HepG2 (cell line): Measurements from ENCODE around the gene CNNM3. TPM values are rescaled to one million over a fixed set of nuclear protein-coding genes. Genes with fewer than 3 reads are reported as not detected.

Source experiments
- BCL6 ChIP-seq: IDR thresholded peaks from 2 replicates; pipeline ENCODE4 v1.6.1; 2016; ENCODE audit warnings: missing genetic modification reagents, missing compliant biosample characterization
- MATR3 ChIP-seq: sonication (generic); formaldehyde crosslinking; IDR thresholded peaks from 2 replicates; pipeline ENCODE4 v1.4.0; 2020; ENCODE audit warnings: missing genetic modification reagents
- PAWR ChIP-seq: sonication (generic); formaldehyde crosslinking; IDR thresholded peaks from 2 replicates; pipeline ENCODE4 v1.4.0; 2020; ENCODE audit warnings: missing genetic modification reagents, mild to moderate bottlenecking, borderline replicate concordance
- RAD51 ChIP-seq: fragments of 450-650 bp; IDR thresholded peaks from 2 replicates; pipeline ENCODE4 v1.6.1; 2016; ENCODE audit warnings: borderline replicate concordance
- TEAD3 ChIP-seq: optimal IDR thresholded peaks from 2 replicates; pipeline ENCODE3; 2016; ENCODE audit warnings: borderline replicate concordance
- TRIM24 ChIP-seq: sonication (generic); formaldehyde crosslinking; IDR thresholded peaks from 2 replicates; pipeline ENCODE4 v1.8.0; 2022; ENCODE audit warnings: mild to moderate bottlenecking, missing genetic modification reagents
- ZNF788 ChIP-seq: sonication (generic); formaldehyde crosslinking; IDR thresholded peaks from 2 replicates; pipeline ENCODE4 v1.5.0; 2020; ENCODE audit warnings: mild to moderate bottlenecking, missing genetic modification reagents, borderline replicate concordance
- ZNF850 ChIP-seq: sonication (generic); formaldehyde crosslinking; conservative IDR thresholded peaks from 2 replicates; pipeline ENCODE4 v1.9.0; 2021; ENCODE audit warnings: mild to moderate bottlenecking, missing genetic modification reagents
- polyA plus RNA-seq, 8 experiments: library from polyadenylated mRNA; depleted of rRNA in 3 of 8; stranded (reverse) in 7 of 8; unstranded in 1 of 8; fragments of >200 nt; fragmentation: Illumina TruSeq in 4 of 8; extraction: Trizol in 4 of 8; gene quantifications; 2 replicates each; pipeline versions ENCODE4 v1.2.1 to v1.2.3, GENCODE V29; 2011 to 2016; ENCODE audit warnings: low read depth in 4 of 8, missing spikeins in 1 of 8, mixed read lengths in 1 of 8; ENCODE audit not compliant: insufficient read depth in 1 of 8
- total RNA-seq, 5 experiments: library from RNA; depleted of rRNA; stranded (reverse); fragments of >200 nt; fragmentation: Illumina TruSeq; extraction: Trizol; gene quantifications; 2 replicates each; pipeline ENCODE4 v1.2.3, GENCODE V29; 2016; ENCODE audit warnings: low read depth in 1 of 5
- TF ChIP-seq, protein P1 (sequence below): sonication (generic); formaldehyde crosslinking; IDR thresholded peaks from 2 replicates; pipeline ENCODE4 v1.4.0; 2020; ENCODE audit warnings: missing genetic modification reagents
- TF ChIP-seq, protein P2 (sequence below): sonication (generic); formaldehyde crosslinking; IDR thresholded peaks from 2 replicates; pipeline ENCODE4 v1.5.0; 2020; ENCODE audit warnings: missing genetic modification reagents
- TF ChIP-seq, protein P3 (sequence below): sonication (generic); formaldehyde crosslinking; IDR thresholded peaks from 2 replicates; pipeline ENCODE4 v1.5.0; 2020; ENCODE audit warnings: missing genetic modification reagents
- TF ChIP-seq, protein P4 (sequence below): sonication (generic); formaldehyde crosslinking; IDR thresholded peaks from 2 replicates; pipeline ENCODE4 v1.9.0; 2021; ENCODE audit warnings: missing genetic modification reagents, mild to moderate bottlenecking, borderline replicate concordance
- TF ChIP-seq, protein P5 (sequence below): sonication (generic); formaldehyde crosslinking; IDR thresholded peaks from 2 replicates; pipeline ENCODE4 v1.8.0; 2022; ENCODE audit warnings: missing genetic modification reagents, low read depth, mild to moderate bottlenecking, borderline replicate concordance
- TF ChIP-seq, protein P6 (sequence below): sonication (generic); formaldehyde crosslinking; IDR thresholded peaks from 2 replicates; pipeline ENCODE4 v1.9.0; 2022; ENCODE audit warnings: low read depth, missing genetic modification reagents

Gene CNNM3
- total and polyA plus RNA-seq, 2 of the 13 experiments (the other 11 are each of a cell fraction or from before 2014, with no cell fraction given), result 21.2 to 27.9 TPM

DNA sequence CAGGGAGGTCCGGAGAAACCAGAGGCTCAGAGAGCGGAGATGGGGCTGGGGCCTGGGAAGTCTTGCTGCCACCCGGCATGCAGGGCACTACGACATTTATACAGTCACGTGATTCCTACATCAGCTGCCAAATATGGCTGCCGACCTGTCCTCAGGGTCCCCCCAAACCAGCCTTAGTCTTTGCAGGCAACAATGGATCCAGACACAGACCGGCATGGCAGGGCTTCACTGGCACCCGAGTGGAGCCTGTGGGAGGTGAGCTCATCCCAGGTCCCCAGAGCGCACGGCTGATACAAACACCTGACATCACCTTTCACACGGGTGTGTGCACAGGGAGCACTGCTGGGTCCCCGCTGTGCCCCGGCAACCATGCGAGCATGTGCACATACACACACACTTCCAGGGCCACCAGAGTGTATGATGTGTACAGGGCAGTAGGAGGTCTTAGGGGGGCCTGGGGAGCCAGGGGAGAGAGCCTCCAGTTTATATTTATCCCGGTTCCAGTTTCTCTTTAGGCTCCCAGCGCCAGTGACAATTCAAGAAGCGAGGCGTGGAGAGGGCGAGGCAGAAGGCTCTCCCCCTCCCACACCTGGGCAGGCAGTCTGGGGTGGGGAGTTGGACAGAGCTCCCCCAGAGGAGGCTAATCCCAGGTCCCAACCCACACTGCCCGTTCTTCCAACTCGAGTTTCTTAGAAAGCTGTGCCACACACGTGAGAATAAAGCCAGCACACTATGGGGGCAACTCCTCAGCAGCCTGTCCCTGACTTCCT lies 51.1 kb downstream of the CNNM3 start (continued):
- TF ChIP-seq, protein P1, sequence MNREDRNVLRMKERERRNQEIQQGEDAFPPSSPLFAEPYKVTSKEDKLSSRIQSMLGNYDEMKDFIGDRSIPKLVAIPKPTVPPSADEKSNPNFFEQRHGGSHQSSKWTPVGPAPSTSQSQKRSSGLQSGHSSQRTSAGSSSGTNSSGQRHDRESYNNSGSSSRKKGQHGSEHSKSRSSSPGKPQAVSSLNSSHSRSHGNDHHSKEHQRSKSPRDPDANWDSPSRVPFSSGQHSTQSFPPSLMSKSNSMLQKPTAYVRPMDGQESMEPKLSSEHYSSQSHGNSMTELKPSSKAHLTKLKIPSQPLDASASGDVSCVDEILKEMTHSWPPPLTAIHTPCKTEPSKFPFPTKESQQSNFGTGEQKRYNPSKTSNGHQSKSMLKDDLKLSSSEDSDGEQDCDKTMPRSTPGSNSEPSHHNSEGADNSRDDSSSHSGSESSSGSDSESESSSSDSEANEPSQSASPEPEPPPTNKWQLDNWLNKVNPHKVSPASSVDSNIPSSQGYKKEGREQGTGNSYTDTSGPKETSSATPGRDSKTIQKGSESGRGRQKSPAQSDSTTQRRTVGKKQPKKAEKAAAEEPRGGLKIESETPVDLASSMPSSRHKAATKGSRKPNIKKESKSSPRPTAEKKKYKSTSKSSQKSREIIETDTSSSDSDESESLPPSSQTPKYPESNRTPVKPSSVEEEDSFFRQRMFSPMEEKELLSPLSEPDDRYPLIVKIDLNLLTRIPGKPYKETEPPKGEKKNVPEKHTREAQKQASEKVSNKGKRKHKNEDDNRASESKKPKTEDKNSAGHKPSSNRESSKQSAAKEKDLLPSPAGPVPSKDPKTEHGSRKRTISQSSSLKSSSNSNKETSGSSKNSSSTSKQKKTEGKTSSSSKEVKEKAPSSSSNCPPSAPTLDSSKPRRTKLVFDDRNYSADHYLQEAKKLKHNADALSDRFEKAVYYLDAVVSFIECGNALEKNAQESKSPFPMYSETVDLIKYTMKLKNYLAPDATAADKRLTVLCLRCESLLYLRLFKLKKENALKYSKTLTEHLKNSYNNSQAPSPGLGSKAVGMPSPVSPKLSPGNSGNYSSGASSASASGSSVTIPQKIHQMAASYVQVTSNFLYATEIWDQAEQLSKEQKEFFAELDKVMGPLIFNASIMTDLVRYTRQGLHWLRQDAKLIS (CRISPR knock-in tag), result 0 out of 2 replicates have a peak, but pooled peaks have one; percentile 12
- TF ChIP-seq, protein P2, sequence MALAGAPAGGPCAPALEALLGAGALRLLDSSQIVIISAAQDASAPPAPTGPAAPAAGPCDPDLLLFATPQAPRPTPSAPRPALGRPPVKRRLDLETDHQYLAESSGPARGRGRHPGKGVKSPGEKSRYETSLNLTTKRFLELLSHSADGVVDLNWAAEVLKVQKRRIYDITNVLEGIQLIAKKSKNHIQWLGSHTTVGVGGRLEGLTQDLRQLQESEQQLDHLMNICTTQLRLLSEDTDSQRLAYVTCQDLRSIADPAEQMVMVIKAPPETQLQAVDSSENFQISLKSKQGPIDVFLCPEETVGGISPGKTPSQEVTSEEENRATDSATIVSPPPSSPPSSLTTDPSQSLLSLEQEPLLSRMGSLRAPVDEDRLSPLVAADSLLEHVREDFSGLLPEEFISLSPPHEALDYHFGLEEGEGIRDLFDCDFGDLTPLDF, result no peak
- TF ChIP-seq TEAD3, result no peak
- TF ChIP-seq, protein P3, sequence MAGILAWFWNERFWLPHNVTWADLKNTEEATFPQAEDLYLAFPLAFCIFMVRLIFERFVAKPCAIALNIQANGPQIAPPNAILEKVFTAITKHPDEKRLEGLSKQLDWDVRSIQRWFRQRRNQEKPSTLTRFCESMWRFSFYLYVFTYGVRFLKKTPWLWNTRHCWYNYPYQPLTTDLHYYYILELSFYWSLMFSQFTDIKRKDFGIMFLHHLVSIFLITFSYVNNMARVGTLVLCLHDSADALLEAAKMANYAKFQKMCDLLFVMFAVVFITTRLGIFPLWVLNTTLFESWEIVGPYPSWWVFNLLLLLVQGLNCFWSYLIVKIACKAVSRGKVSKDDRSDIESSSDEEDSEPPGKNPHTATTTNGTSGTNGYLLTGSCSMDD, result no peak
- no peak for TF ChIP-seq TRIM24 (CRISPR knock-in tag)
- 0 out of 2 replicates have a peak, but pooled peaks have one; percentile 4 for TF ChIP-seq ZNF788 (CRISPR knock-in tag)
- TF ChIP-seq MATR3 (CRISPR knock-in tag), result no peak
- TF ChIP-seq, protein P4, sequence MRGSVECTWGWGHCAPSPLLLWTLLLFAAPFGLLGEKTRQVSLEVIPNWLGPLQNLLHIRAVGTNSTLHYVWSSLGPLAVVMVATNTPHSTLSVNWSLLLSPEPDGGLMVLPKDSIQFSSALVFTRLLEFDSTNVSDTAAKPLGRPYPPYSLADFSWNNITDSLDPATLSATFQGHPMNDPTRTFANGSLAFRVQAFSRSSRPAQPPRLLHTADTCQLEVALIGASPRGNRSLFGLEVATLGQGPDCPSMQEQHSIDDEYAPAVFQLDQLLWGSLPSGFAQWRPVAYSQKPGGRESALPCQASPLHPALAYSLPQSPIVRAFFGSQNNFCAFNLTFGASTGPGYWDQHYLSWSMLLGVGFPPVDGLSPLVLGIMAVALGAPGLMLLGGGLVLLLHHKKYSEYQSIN (CRISPR knock-in tag), result no peak
- TF ChIP-seq, protein P5, sequence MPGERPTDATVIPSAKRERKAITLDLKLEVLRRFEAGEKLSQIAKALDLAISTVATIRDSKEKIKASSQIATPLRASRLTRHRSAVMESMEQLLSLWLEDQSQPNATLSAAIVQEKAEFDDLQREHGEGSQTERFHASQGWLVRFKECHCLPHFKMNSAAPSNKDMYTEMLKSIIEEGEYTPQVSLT (CRISPR knock-in tag), result no peak
- TF ChIP-seq, protein P6, sequence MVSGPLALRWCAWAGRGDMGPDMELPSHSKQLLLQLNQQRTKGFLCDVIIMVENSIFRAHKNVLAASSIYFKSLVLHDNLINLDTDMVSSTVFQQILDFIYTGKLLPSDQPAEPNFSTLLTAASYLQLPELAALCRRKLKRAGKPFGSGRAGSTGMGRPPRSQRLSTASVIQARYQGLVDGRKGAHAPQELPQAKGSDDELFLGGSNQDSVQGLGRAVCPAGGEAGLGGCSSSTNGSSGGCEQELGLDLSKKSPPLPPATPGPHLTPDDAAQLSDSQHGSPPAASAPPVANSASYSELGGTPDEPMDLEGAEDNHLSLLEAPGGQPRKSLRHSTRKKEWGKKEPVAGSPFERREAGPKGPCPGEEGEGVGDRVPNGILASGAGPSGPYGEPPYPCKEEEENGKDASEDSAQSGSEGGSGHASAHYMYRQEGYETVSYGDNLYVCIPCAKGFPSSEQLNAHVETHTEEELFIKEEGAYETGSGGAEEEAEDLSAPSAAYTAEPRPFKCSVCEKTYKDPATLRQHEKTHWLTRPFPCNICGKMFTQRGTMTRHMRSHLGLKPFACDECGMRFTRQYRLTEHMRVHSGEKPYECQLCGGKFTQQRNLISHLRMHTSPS (CRISPR knock-in tag), result peak; percentile 39; the same call in 1 of the 2 replicates
- TF ChIP-seq ZNF850 (CRISPR knock-in tag), result no peak
- TF ChIP-seq RAD51, result no peak
- TF ChIP-seq PAWR, result no peak
- peak; percentile 47; the same call in 1 of the 2 replicates for TF ChIP-seq BCL6 (CRISPR knock-in tag)
